Progenitor cell of endocrine pancreas (in vitro differentiated cells): Measurements from ENCODE around the gene OR10A3. TPM values are rescaled to one million over a fixed set of nuclear protein-coding genes. Genes with fewer than 3 reads are reported as not detected.

Experiments used
- DNase-seq: peaks from one replicate; pipeline ENCODE4 v3.0.0; 2021; ENCODE audit warnings: low spot score; ENCODE audit not compliant: unreplicated experiment
- H3K27ac Mint-ChIP-seq: 2 replicates; pipeline ENCODE4 v1.8.0; 2021; ENCODE audit warnings: mild to moderate bottlenecking, moderate library complexity, mixed read lengths
- H3K27me3 Mint-ChIP-seq: 2 replicates; pipeline ENCODE4 v1.8.0; 2021; ENCODE audit warnings: mixed read lengths
- H3K36me3 Mint-ChIP-seq: 2 replicates; pipeline ENCODE4 v1.8.0; 2022; ENCODE audit warnings: mixed read lengths; ENCODE audit not compliant: insufficient read depth
- H3K4me1 Mint-ChIP-seq: 2 replicates; pipeline ENCODE4 v1.8.0; 2021; ENCODE audit warnings: low read depth, mixed read lengths
- H3K4me3 Mint-ChIP-seq: 2 replicates; pipeline ENCODE4 v1.8.0; 2021; ENCODE audit warnings: low read depth, mild to moderate bottlenecking, moderate library complexity, mixed read lengths
- H3K9me3 Mint-ChIP-seq: 2 replicates; pipeline ENCODE4 v1.8.0; 2021; ENCODE audit warnings: low read depth, mixed read lengths
- total RNA-seq: library from RNA; stranded (reverse); gene quantifications from 2 replicates; pipeline ENCODE4 v1.2.1, GENCODE V29; 2021
- TF ChIP-seq, protein P1 (sequence below): fragments of 200-600 bp; sonication (generic); IDR thresholded peaks from one replicate; pipeline ENCODE4 v1.5.0; 2021; ENCODE audit warnings: antibody characterized with exemption, mild to moderate bottlenecking; ENCODE audit not compliant: unreplicated experiment

Gene OR10A3
- total RNA-seq, 1 donor from 2014 or later: not detected

DNA sequence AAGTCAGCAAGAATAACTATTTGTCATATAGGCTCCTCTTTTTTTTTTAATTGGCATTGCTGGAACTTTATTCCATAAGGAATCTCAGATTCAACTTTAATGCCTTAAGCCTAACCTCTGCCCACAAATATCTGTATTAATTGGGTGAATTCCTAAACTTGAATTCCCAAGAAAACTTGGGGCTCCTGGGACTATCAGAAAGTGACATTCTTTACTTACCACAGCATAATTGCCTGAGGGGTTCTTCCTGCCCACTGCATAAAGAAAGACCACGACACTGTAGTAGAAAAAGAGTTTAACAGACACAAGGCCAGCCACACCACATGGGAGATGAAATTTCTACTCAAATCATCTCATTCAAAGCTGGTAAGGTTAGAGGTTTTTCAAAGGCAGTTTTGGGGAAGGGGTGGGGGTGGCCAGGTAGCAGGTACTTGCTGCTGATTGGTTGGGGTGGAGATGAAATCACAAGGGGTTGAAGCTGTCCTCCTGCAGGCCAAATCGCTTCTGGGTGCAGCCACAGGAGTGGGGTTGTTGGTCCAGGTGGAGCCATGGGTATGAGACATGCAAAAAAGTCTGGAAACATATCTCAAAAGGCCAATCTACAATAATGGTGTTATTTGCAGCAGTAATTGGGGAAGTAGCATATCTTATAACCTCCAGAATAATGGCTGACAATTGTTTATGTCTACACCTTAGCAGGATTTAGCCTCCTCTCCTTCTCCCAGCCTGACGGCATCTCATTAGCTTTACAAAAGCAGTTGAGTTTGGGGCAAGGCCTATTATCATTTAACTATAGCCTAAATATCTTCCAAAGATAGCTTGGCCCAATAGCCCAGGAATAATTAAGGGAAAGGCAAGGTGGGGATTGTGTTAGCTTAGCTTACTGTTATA is 28.5 kb upstream of the OR10A3 start:
- H3K4me1 Mint-ChIP-seq: no peaks in the 10 kb centered on the region
- no peak overlapping the region for H3K4me3 Mint-ChIP-seq
- no peak overlapping the region for H3K27ac Mint-ChIP-seq
- H3K27me3 Mint-ChIP-seq: no peaks in the 10 kb centered on the region
- H3K36me3 Mint-ChIP-seq: no peaks in the 10 kb centered on the region
- DNase-seq: no peak
- H3K9me3 Mint-ChIP-seq: no peaks in the 10 kb centered on the region
- TF ChIP-seq, protein P1, sequence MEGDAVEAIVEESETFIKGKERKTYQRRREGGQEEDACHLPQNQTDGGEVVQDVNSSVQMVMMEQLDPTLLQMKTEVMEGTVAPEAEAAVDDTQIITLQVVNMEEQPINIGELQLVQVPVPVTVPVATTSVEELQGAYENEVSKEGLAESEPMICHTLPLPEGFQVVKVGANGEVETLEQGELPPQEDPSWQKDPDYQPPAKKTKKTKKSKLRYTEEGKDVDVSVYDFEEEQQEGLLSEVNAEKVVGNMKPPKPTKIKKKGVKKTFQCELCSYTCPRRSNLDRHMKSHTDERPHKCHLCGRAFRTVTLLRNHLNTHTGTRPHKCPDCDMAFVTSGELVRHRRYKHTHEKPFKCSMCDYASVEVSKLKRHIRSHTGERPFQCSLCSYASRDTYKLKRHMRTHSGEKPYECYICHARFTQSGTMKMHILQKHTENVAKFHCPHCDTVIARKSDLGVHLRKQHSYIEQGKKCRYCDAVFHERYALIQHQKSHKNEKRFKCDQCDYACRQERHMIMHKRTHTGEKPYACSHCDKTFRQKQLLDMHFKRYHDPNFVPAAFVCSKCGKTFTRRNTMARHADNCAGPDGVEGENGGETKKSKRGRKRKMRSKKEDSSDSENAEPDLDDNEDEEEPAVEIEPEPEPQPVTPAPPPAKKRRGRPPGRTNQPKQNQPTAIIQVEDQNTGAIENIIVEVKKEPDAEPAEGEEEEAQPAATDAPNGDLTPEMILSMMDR: no peak

DNA sequence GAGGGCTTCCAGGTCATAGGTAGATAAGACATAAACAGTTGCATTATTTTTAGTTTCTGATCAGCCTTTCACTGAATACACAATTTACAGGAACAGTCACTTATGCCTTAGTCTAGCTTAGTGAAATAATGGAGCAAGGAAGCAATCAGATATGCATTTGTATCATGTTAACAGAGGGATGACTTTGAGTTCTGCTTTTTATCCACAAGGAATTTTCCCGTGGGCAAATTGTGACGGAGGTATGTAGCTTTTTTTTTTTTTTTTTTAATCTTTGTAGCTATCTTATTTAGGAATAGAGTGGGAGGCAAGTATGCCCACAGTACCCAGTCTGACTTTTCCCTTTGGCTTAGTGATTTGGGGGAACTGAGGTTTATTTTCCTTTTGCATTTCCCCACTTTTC is 27.2 kb upstream of the OR10A3 start:
- Mint-ChIP-seq H3K9me3 (no peaks in the 10 kb centered on the region), H3K27ac (no peak overlapping the region), H3K36me3 (no peaks in the 10 kb centered on the region), H3K4me1 (no peaks in the 10 kb centered on the region), H3K27me3 (no peaks in the 10 kb centered on the region), H3K4me3 (no peak overlapping the region)
- TF ChIP-seq, protein P1: no peak
- DNase-seq: no peak

DNA sequence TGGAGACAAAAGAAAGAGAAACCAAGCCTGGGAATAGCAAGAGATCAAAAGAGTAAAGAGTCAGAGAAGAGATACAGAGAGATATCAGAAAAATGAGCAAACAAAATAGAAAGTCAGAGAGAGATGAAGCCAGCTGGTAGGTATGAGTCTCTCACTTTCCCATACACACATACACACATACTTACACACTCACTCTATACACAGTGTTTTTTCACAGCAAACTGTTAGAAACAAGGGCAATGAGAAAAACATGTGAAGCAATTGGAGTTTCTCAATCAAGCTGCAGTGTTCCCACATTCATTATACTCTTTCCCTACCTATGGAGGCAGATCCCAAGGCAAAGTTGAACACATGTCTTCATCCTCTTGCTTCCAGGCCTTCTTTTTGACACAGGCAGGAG is 26.3 kb upstream of the OR10A3 start:
- TF ChIP-seq, protein P1: no peak
- Mint-ChIP-seq H3K36me3 (no peaks in the 10 kb centered on the region), H3K9me3 (no peaks in the 10 kb centered on the region), H3K4me1 (no peaks in the 10 kb centered on the region), H3K27ac (no peak overlapping the region), H3K4me3 (no peak overlapping the region), H3K27me3 (no peaks in the 10 kb centered on the region)
- no peak for DNase-seq

DNA sequence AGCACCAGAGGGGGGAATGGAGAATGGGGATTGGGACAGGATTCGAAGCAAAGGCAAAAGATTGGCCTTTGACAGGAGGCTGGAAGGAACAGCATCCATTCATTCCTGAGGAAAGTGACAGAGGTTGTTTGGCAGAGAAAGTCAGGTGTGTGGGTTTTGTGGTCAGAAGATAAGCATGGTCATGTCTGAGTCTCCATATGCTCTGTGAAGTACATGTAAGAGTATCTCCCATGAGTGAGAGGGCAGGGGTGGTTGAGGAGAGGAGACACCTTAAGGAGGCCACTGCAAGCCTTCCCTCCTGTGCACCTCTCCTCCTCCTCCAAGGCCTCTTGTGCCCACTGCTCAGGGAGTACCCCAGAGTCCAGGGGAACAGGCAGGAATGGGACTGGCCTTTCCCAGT is 25.6 kb upstream of the OR10A3 start:
- TF ChIP-seq, protein P1: no peak
- Mint-ChIP-seq H3K4me1 (no peaks in the 10 kb centered on the region), H3K27ac (no peak overlapping the region), H3K4me3 (no peak overlapping the region), H3K9me3 (no peaks in the 10 kb centered on the region), H3K27me3 (no peaks in the 10 kb centered on the region), H3K36me3 (no peaks in the 10 kb centered on the region)
- DNase-seq: no peak

DNA sequence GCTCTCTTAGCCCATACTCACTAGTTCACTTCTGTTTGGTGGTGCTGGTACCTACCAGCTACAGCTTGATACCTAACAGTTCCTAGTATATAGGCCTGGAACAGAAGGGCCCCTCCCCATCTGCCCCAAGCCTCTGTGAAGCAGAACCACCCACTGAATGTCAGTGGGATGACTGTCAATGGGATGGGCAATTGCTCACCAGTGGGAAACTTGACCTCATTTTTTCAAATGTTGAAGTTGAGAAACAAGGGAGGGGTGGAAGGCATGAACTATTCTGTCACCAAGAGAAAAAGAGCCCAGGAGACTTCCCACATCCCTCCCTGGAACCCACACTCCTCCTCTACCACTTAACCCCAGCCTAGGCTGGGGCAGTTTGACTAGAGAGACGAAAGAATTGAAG is 23.9 kb upstream of the OR10A3 start, which contains the start of gene NLRP10:
Gene NLRP10 (minus strand): TSS at position 62 of the 400 bp plus-strand sequence. CDS start 1,952 bp downstream, outside the sequence.
- no peaks in the 10 kb centered on the region for H3K27me3 Mint-ChIP-seq
- H3K36me3 Mint-ChIP-seq: no peaks in the 10 kb centered on the region
- TF ChIP-seq, protein P1: no peak
- DNase-seq: no peak
- no peaks in the 10 kb centered on the region for H3K4me1 Mint-ChIP-seq
- no peak within 1 kb of the TSS for H3K27ac Mint-ChIP-seq
- H3K9me3 Mint-ChIP-seq: no peaks in the 10 kb centered on the region
- no peak within 1 kb of the TSS for H3K4me3 Mint-ChIP-seq
